ENCODE measurements around the gene CALU. TPM values are rescaled to one million over a fixed set of nuclear protein-coding genes. Genes with fewer than 3 reads are reported as not detected.

The CALU gene
- total RNA-seq, 1 donor from 2014 or later = 516 TPM

DNA sequence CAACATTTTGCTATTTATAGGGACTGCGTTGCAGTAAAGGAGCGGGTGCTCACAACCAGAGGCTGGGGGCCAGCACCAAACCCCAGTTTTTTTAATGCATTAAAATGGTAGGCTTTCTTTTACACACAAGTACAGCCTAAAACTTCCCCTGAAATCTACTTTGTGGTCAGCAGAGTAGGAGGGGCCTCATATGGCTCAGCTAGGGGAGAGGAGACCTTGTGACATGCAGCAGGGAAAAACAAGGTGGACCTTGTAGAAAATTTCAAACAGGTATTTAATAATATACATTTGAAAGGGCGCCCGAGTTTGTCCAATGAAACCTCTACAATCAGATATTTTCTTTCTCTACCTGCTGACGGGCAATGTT lies 54.0 kb downstream of the CALU start:
- Mint-ChIP-seq H3K27ac (ENCODE audit: unreplicated experiment) (no peak overlapping the region), H3K9me3 (ENCODE audit: unreplicated experiment) (no peaks in the 10 kb centered on the region), H3K4me3 (ENCODE audit: unreplicated experiment) (no peak overlapping the region), H3K4me1 (ENCODE audit: unreplicated experiment) (peaks cover 9% of the 10 kb centered on the region), H3K27me3 (ENCODE audit: unreplicated experiment) (peaks cover 13% of the 10 kb centered on the region), H3K36me3 (ENCODE audit: unreplicated experiment) (peaks cover 4% of the 10 kb centered on the region)
- no peak for DNase-seq (ENCODE audit: extremely low spot score, unreplicated experiment)
- TF ChIP-seq, protein P1, sequence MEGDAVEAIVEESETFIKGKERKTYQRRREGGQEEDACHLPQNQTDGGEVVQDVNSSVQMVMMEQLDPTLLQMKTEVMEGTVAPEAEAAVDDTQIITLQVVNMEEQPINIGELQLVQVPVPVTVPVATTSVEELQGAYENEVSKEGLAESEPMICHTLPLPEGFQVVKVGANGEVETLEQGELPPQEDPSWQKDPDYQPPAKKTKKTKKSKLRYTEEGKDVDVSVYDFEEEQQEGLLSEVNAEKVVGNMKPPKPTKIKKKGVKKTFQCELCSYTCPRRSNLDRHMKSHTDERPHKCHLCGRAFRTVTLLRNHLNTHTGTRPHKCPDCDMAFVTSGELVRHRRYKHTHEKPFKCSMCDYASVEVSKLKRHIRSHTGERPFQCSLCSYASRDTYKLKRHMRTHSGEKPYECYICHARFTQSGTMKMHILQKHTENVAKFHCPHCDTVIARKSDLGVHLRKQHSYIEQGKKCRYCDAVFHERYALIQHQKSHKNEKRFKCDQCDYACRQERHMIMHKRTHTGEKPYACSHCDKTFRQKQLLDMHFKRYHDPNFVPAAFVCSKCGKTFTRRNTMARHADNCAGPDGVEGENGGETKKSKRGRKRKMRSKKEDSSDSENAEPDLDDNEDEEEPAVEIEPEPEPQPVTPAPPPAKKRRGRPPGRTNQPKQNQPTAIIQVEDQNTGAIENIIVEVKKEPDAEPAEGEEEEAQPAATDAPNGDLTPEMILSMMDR (IDR thresholded peaks at IDR 0.05) = no peak

DNA sequence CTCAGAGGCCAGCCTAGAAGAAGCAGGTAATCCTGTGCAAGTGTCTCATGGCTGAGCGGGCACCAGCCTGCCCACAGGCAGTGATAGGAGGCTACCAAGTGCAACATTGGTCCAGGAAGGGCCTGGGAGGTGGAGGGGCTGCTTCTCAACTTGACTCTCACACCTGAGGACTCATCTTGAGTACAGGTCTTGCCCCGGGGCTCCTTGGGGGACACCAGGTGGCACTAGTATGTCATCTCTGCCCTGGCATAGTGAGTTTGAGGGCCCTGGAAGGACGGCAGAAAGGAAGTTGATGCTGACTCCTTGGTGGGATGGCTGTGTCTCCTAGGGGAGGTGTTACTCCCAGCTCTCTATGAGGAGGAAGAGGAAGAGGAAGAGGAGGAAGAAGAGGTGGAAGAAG lies 54.9 kb downstream of the CALU start:
- no peak for DNase-seq (ENCODE audit: extremely low spot score, unreplicated experiment)
- Mint-ChIP-seq H3K36me3 (ENCODE audit: unreplicated experiment) (peaks cover 4% of the 10 kb centered on the region), H3K9me3 (ENCODE audit: unreplicated experiment) (no peaks in the 10 kb centered on the region), H3K27me3 (ENCODE audit: unreplicated experiment) (peaks cover 7% of the 10 kb centered on the region), H3K27ac (ENCODE audit: unreplicated experiment) (no peak overlapping the region), H3K4me1 (ENCODE audit: unreplicated experiment) (peaks cover 9% of the 10 kb centered on the region), H3K4me3 (ENCODE audit: unreplicated experiment) (no peak overlapping the region)
- TF ChIP-seq, protein P1 (IDR thresholded peaks at IDR 0.05) = no peak

DNA sequence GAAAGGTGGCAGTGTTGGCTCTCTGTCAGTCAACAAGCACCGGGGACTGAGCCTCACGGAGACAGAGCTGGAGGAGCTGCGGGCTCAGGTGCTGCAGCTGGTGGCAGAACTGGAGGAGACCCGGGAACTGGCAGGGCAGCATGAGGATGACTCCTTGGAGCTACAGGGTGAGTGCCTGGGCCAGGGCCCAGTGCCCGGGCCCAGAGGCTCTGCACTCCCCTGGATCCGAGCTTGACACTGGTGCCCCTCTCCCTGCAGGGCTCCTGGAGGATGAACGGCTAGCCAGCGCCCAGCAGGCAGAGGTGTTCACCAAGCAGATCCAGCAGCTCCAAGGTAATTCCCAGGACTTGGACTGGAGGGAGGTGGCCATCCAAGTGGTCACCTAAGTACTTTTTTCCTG lies 55.3 kb downstream of the CALU start:
- peaks cover 4% of the 10 kb centered on the region for H3K36me3 Mint-ChIP-seq (ENCODE audit: unreplicated experiment)
- peaks cover 9% of the 10 kb centered on the region for H3K4me1 Mint-ChIP-seq (ENCODE audit: unreplicated experiment)
- TF ChIP-seq, protein P1 (IDR thresholded peaks at IDR 0.05) = no peak
- H3K27me3 Mint-ChIP-seq (ENCODE audit: unreplicated experiment) = peaks cover 3% of the 10 kb centered on the region
- no peaks in the 10 kb centered on the region for H3K9me3 Mint-ChIP-seq (ENCODE audit: unreplicated experiment)
- H3K4me3 Mint-ChIP-seq (ENCODE audit: unreplicated experiment) = no peak overlapping the region
- no peak for DNase-seq (ENCODE audit: extremely low spot score, unreplicated experiment)
- H3K27ac Mint-ChIP-seq (ENCODE audit: unreplicated experiment) = no peak overlapping the region

DNA sequence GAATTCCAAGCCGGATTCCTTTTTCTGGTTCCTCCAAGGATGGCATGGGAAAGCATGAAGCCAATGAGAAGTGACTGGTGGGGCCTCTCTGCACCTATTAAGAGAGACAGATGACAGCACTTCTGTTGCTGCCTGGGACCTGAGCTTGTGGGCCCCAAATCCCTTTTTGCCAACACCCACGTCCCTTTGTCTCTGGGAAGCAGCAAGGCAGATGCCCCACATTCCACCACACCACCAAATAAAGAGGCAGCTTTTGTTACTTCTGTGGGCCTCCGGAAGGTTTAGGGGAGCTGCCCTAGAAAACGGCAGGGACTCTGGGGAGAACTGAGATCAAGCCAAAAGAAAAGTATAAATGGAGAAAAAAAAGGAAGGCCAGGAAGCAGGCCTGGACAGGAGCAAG lies 56.0 kb downstream of the CALU start:
- H3K4me3 Mint-ChIP-seq (ENCODE audit: unreplicated experiment) = no peak overlapping the region
- H3K9me3 Mint-ChIP-seq (ENCODE audit: unreplicated experiment) = no peaks in the 10 kb centered on the region
- H3K27ac Mint-ChIP-seq (ENCODE audit: unreplicated experiment) = no peak overlapping the region
- H3K4me1 Mint-ChIP-seq (ENCODE audit: unreplicated experiment) = peaks cover 9% of the 10 kb centered on the region
- no peak for DNase-seq (ENCODE audit: extremely low spot score, unreplicated experiment)
- peaks cover 4% of the 10 kb centered on the region for H3K36me3 Mint-ChIP-seq (ENCODE audit: unreplicated experiment)
- H3K27me3 Mint-ChIP-seq (ENCODE audit: unreplicated experiment) = no peaks in the 10 kb centered on the region
- TF ChIP-seq, protein P1 (IDR thresholded peaks at IDR 0.05) = no peak

DNA sequence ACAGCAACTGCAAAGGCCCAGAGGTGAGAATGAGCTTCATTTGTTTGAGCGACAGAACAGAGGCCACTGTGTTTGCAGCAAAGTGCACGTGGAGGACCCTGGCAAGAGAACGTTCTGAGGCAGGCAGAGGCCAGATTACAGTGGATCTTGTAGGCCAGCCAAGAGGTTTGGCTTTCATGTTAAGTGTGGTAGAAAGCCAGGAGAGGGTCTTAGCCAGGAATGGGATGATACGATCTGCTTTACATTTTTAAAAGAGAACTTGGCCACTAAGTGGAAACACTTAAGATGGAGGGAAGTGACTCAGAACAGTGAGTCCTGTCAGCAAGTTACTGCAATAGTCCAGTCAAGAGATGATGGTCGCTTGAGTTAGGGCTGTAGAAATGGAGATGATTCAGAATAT lies 57.2 kb downstream of the CALU start:
- no peak for DNase-seq (ENCODE audit: extremely low spot score, unreplicated experiment)
- Mint-ChIP-seq H3K27me3 (ENCODE audit: unreplicated experiment) (no peaks in the 10 kb centered on the region), H3K4me1 (ENCODE audit: unreplicated experiment) (peaks cover 6% of the 10 kb centered on the region), H3K27ac (ENCODE audit: unreplicated experiment) (no peak overlapping the region), H3K9me3 (ENCODE audit: unreplicated experiment) (no peaks in the 10 kb centered on the region), H3K4me3 (ENCODE audit: unreplicated experiment) (no peak overlapping the region), H3K36me3 (ENCODE audit: unreplicated experiment) (peaks cover 4% of the 10 kb centered on the region)
- TF ChIP-seq, protein P1 (IDR thresholded peaks at IDR 0.05) = no peak
